ENCODE data around the gene CHCHD4.

The CHCHD4 gene

GRCh38 chr3:14166877-14167603, 42.4 kb upstream of the CHCHD4 start (continued):
- no peak for TF ChIP-seq ATF2 (tag by site-specific recombination; IDR thresholded peaks at IDR 0.05; ENCODE audit: low read depth)
- TF ChIP-seq ZBTB8A (tag by site-specific recombination; IDR thresholded peaks at IDR 0.05), result no peak

- Histone ChIP-seq H3K27ac (ENCODE audit: extremely low read depth, low read depth, low read length) (no peak overlapping the region), H3K4me1 (ENCODE audit: control insufficient read depth, insufficient read depth, low read length) (no peaks in the 10 kb centered on the region), H3K4me3 (ENCODE audit: low read depth, low read length) (no peak overlapping the region), H3K9me3 (ENCODE audit: control insufficient read depth, insufficient read depth, low read depth, low read length) (no peaks in the 10 kb centered on the region), H3K36me3 (ENCODE audit: control insufficient read depth in 2 of 2, insufficient read depth in 1 of 2, low read length in 2 of 2) (peaks cover 44 to 100% of the 10 kb centered on the region in 2 experiments)
- CTCF ChIA-PET, result interaction anchor here (1.4 kb wide), 1 partner anchor 9 kb away, joined by 5 read pairs; no protein-coding TSS in a partner anchor
- TF ChIP-seq ZNF394 (tag by site-specific recombination; IDR thresholded peaks at IDR 0.05; ENCODE audit: borderline replicate concordance), result no peak
- TF ChIP-seq ZNF600 (tag by site-specific recombination; IDR thresholded peaks at IDR 0.05), result no peak
- no peak for TF ChIP-seq ZNF664 (tag by site-specific recombination; IDR thresholded peaks at IDR 0.05)
- TF ChIP-seq TCF7L2 (IDR thresholded peaks at IDR 0.05; ENCODE audit: borderline replicate concordance, low read depth, low read length), result no peak
- TF ChIP-seq ZNF18 (tag by site-specific recombination; IDR thresholded peaks at IDR 0.05), result no peak
- no peak for TF ChIP-seq OSR2 (tag by site-specific recombination; IDR thresholded peaks at IDR 0.05)
- TF ChIP-seq ZNF362 (tag by site-specific recombination; IDR thresholded peaks at IDR 0.05), result no peak
- TF ChIP-seq ZNF10 (tag by site-specific recombination; IDR thresholded peaks at IDR 0.05), result no peak
- no peak for TF ChIP-seq ZSCAN30 (tag by site-specific recombination; IDR thresholded peaks at IDR 0.05)
- TF ChIP-seq ZBTB26 (tag by site-specific recombination; optimal IDR thresholded peaks at IDR 0.05), result no peak
- POLR2A ChIA-PET, result no interaction called here
These were observed 37.5 kb upstream of the CHCHD4 start for GRCh38 chr3:14162178-14162577.

GRCh38 chr3:14161282-14161681, 36.6 kb upstream of the CHCHD4 start:
- ChIA-PET POLR2A (no interaction called here), CTCF (interaction anchor here (1.4 kb wide), 1 partner anchor 8 kb away, joined by 5 read pairs; no protein-coding TSS in a partner anchor)
- Histone ChIP-seq H3K9me3 (ENCODE audit: control insufficient read depth, insufficient read depth, low read depth, low read length) (no peaks in the 10 kb centered on the region), H3K27ac (ENCODE audit: extremely low read depth, low read depth, low read length) (no peak overlapping the region), H3K4me1 (ENCODE audit: control insufficient read depth, insufficient read depth, low read length) (no peaks in the 10 kb centered on the region), H3K36me3 (ENCODE audit: control insufficient read depth in 2 of 2, insufficient read depth in 1 of 2, low read length in 2 of 2) (peaks cover 43 to 100% of the 10 kb centered on the region in 2 experiments), H3K4me3 (ENCODE audit: low read depth, low read length) (no peak overlapping the region)
- TF ChIP-seq SP7 (tag by site-specific recombination; IDR thresholded peaks at IDR 0.05) (no peak), ZXDB (tag by site-specific recombination; IDR thresholded peaks at IDR 0.05) (no peak), FEZF1 (tag by site-specific recombination; IDR thresholded peaks at IDR 0.05) (no peak), ELK4 (IDR thresholded peaks at IDR 0.05; ENCODE audit: borderline replicate concordance, low read depth, low read length) (no peak), ZNF677 (tag by site-specific recombination; IDR thresholded peaks at IDR 0.05) (no peak), KLF1 (tag by site-specific recombination; IDR thresholded peaks at IDR 0.05) (no peak), ZNF514 (tag by site-specific recombination; IDR thresholded peaks at IDR 0.05) (no peak), ZNF202 (tag by site-specific recombination; IDR thresholded peaks at IDR 0.05; ENCODE audit: borderline replicate concordance) (no peak), PRDM4 (tag by site-specific recombination; IDR thresholded peaks at IDR 0.05) (no peak), ZNF19 (tag by site-specific recombination; IDR thresholded peaks at IDR 0.05; ENCODE audit: low read depth) (no peak), ZNF169 (tag by site-specific recombination; IDR thresholded peaks at IDR 0.05) (no peak), TRIM28 (IDR thresholded peaks at IDR 0.05; ENCODE audit: borderline replicate concordance, low read length) (no peak), ZNF341 (tag by site-specific recombination; IDR thresholded peaks at IDR 0.05; ENCODE audit: low read depth) (no peak)

Data from HEK293 (cell line).